ENCODE results near the gene PFKP.

Gene PFKP

GRCh38 chr10:3042589-3042988 lies 24.8 kb upstream of the PFKP start:
- Histone ChIP-seq H3K4me2 (ENCODE audit: insufficient read depth, low read length) (no peak overlapping the region), H3K4me1 (ENCODE audit: insufficient read depth, low read length) (no peaks in the 10 kb centered on the region), H3K27ac (ENCODE audit: low read length) (no peak overlapping the region), H2AFZ (ENCODE audit: low read depth, low read length) (no peak overlapping the region), H4K20me1 (ENCODE audit: insufficient read depth, low read length) (no peaks in the 10 kb centered on the region), H3K9me3 (ENCODE audit: insufficient read depth, low read length, severe bottlenecking) (peaks cover 8% of the 10 kb centered on the region), H3K36me3 (ENCODE audit: insufficient read depth, low read length) (no peaks in the 10 kb centered on the region), H3K79me2 (ENCODE audit: insufficient read depth, low read length) (no peaks in the 10 kb centered on the region), H3K4me3 (ENCODE audit: low read depth in 1 of 2, low read length in 2 of 2) (no peak overlapping the region), H3K9ac (ENCODE audit: low read depth, low read length) (no peak overlapping the region), H3K27me3 (ENCODE audit: insufficient read depth, low read length, poor library complexity) (no peaks in the 10 kb centered on the region)
- no peak for TF ChIP-seq EZH2 (IDR thresholded peaks at IDR 0.05; ENCODE audit: borderline replicate concordance, low read depth, low read length, severe bottlenecking)
- TF ChIP-seq CTCF (IDR thresholded peaks at IDR 0.05; ENCODE audit: borderline replicate concordance, extremely low read depth, low read length, poor library complexity, severe bottlenecking): no peak
- ATAC-seq (ENCODE audit: insufficient read depth, low read depth): no peak
- DNase-seq: no peak

- peak; percentile 72 for DNase-seq
- no peak overlapping the region for H3K27ac ChIP-seq (ENCODE audit: low read length)
These were observed 23.6 kb upstream of the PFKP start for GRCh38 chr10:3043512-3044368.

DNA sequence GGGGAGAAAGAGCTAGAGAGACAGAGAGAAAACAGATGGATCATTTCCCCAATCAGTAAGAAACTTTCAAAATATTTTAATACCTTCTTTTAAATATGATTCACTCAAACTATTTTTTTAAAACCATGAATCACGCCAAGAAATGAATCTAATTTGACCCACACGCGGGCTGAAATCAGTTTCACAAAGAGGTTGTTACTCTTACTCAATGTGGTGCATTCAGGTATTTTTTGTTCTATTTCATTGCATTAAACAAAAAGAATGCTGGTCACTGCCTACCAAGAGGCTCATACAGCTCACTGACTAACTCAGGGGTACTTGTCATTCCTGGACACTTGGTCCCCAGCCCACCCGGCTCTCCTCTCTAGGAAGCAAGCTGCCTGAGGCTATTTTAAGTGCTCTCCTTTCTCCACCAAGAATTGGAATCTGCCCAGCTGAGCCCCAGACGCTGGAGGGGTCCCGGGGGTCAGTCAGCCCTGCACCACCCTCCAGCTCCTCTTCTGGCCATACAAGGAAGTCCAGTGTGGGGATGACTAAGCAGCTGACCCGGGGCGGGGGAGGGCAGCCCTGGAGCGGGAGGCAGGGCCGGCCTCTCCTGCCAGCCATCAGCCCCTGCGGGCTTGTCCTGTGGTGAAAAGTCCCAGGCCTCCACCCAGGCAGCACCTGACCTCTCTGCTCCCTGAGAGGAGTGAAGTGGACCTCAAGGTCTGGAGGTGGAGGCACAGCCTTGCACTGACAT lies 21.7 kb upstream of the PFKP start:
- H3K4me2 ChIP-seq (ENCODE audit: insufficient read depth, low read length): no peak overlapping the region
- H4K20me1 ChIP-seq (ENCODE audit: insufficient read depth, low read length): no peaks in the 10 kb centered on the region
- H3K27ac ChIP-seq (ENCODE audit: low read length): no peak overlapping the region
- H3K27me3 ChIP-seq (ENCODE audit: insufficient read depth, low read length, poor library complexity): no peaks in the 10 kb centered on the region
- H3K9me3 ChIP-seq (ENCODE audit: insufficient read depth, low read length, severe bottlenecking): peaks cover 3% of the 10 kb centered on the region
- TF ChIP-seq CTCF (IDR thresholded peaks at IDR 0.05; ENCODE audit: borderline replicate concordance, extremely low read depth, low read length, poor library complexity, severe bottlenecking) (no peak), EZH2 (IDR thresholded peaks at IDR 0.05; ENCODE audit: borderline replicate concordance, low read depth, low read length, severe bottlenecking) (no peak)
- DNase-seq (no peak), ATAC-seq (ENCODE audit: insufficient read depth, low read depth) (no peak)
- H3K36me3 ChIP-seq (ENCODE audit: insufficient read depth, low read length): no peaks in the 10 kb centered on the region
- no peak overlapping the region for H3K4me3 ChIP-seq (ENCODE audit: low read depth in 1 of 2, low read length in 2 of 2)
- H2AFZ ChIP-seq (ENCODE audit: low read depth, low read length): no peak overlapping the region
- H3K4me1 ChIP-seq (ENCODE audit: insufficient read depth, low read length): no peaks in the 10 kb centered on the region
- no peaks in the 10 kb centered on the region for H3K79me2 ChIP-seq (ENCODE audit: insufficient read depth, low read length)
- H3K9ac ChIP-seq (ENCODE audit: low read depth, low read length): no peak overlapping the region

More at GRCh38 chr10:3043512-3044368, 23.6 kb upstream of the PFKP start:
- Histone ChIP-seq H3K27me3 (ENCODE audit: insufficient read depth, low read length, poor library complexity) (no peaks in the 10 kb centered on the region), H2AFZ (ENCODE audit: low read depth, low read length) (no peak overlapping the region), H3K9ac (ENCODE audit: low read depth, low read length) (no peak overlapping the region), H3K36me3 (ENCODE audit: insufficient read depth, low read length) (no peaks in the 10 kb centered on the region), H3K4me2 (ENCODE audit: insufficient read depth, low read length) (no peak overlapping the region), H3K4me3 (ENCODE audit: low read depth in 1 of 2, low read length in 2 of 2) (no peak overlapping the region), H4K20me1 (ENCODE audit: insufficient read depth, low read length) (no peaks in the 10 kb centered on the region), H3K9me3 (ENCODE audit: insufficient read depth, low read length, severe bottlenecking) (peaks cover 8% of the 10 kb centered on the region), H3K79me2 (ENCODE audit: insufficient read depth, low read length) (no peaks in the 10 kb centered on the region), H3K4me1 (ENCODE audit: insufficient read depth, low read length) (no peaks in the 10 kb centered on the region)
- TF ChIP-seq CTCF (IDR thresholded peaks at IDR 0.05; ENCODE audit: borderline replicate concordance, extremely low read depth, low read length, poor library complexity, severe bottlenecking) (peak; percentile 84), EZH2 (IDR thresholded peaks at IDR 0.05; ENCODE audit: borderline replicate concordance, low read depth, low read length, severe bottlenecking) (no peak)
- peak; percentile 95 for ATAC-seq (ENCODE audit: insufficient read depth, low read depth)
